Suppressor macrophage treated with lipopolysaccharide for 4 hours (primary cell): ENCODE data around the gene ZCCHC24.

ENCODE experiments used
- DNase-seq: peaks from one replicate; pipeline ENCODE4 v3.0.0-alpha.2; 2020

Gene ZCCHC24

DNA sequence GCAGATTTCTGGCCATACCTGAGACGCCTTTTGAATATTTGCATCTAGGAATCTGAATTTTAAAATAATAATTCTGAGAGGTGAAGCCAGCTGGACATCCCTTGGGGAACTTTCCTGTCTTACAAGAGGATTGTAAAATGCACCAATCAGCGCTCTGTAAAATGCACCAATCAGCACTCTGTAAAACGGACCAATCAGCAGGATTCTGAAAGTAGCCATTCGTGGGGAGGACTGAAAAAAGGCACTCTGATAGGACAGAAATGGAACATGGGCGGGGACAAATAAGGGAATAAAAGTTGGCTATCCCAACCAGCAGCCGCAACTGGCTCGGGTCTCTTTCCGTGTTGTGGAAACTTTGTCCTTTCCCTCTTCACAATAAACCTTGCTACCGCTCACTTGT is 88.2 kb downstream of the ZCCHC24 start:
- DNase-seq: no peak

GRCh38 chr10:79356104-79356503 is 89.3 kb downstream of the ZCCHC24 start:
- DNase-seq: peak; percentile 77

- DNase-seq: peak; percentile 62
These were observed 89.9 kb downstream of the ZCCHC24 start for GRCh38 chr10:79355420-79356017.

- DNase-seq: no peak
These were observed 90.8 kb downstream of the ZCCHC24 start for GRCh38 chr10:79354615-79355014.

GRCh38 chr10:79354141-79354540 is 91.3 kb downstream of the ZCCHC24 start:
- peak; percentile 39 for DNase-seq

DNA sequence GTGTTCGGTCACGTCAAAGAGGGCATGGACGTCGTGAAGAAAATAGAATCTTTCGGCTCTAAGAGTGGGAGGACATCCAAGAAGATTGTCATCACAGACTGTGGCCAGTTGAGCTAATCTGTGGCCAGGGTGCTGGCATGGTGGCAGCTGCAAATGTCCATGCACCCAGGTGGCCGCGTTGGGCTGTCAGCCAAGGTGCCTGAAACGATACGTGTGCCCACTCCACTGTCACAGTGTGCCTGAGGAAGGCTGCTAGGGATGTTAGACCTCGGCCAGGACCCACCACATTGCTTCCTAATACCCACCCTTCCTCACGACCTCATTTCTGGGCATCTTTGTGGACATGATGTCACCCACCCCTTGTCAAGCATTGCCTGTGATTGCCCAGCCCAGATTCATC is 91.7 kb downstream of the ZCCHC24 start:
- no peak for DNase-seq

DNA sequence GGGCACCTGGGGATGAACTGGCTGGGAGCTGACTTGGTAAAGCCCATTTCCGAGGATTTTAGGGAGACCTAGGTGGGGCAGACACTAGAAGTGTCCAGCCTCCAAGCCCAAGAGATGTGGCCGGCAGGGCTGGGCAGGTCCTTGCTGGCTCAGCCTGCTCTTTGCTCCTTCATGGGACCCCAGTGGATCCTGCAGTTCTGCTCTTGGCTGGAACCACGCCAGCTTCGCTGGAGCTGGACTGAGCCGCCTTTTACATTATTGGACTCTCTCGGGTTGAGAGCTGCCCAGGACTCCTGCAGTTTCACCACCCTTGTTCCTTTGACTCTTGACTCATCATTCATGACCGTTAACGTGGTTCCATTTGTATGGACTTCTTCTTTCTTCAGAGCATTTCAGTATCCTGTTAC is 92.4 kb downstream of the ZCCHC24 start:
- DNase-seq: peak; percentile 78

GRCh38 chr10:79352035-79352877 is 93.2 kb downstream of the ZCCHC24 start:
- no peak for DNase-seq

DNA sequence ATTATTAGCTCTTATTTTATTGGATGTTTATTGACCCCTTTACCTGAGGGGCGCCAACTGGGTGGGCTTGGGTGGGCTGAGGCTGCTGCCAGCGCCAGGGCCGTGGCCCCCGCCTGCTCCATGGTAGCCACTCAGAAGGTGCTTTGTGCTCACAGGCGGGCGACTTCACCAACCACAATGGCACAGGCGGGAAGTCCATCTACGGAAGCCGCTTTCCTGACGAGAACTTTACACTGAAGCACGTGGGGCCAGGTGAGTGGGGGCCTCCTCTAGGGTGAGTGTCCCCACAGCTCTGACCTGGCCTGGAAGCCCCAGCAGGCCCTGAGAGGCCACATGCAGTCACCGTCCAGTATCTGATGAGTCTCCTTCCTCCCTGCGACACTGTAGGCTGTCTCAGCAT is 94.1 kb downstream of the ZCCHC24 start:
- no peak for DNase-seq

DNA sequence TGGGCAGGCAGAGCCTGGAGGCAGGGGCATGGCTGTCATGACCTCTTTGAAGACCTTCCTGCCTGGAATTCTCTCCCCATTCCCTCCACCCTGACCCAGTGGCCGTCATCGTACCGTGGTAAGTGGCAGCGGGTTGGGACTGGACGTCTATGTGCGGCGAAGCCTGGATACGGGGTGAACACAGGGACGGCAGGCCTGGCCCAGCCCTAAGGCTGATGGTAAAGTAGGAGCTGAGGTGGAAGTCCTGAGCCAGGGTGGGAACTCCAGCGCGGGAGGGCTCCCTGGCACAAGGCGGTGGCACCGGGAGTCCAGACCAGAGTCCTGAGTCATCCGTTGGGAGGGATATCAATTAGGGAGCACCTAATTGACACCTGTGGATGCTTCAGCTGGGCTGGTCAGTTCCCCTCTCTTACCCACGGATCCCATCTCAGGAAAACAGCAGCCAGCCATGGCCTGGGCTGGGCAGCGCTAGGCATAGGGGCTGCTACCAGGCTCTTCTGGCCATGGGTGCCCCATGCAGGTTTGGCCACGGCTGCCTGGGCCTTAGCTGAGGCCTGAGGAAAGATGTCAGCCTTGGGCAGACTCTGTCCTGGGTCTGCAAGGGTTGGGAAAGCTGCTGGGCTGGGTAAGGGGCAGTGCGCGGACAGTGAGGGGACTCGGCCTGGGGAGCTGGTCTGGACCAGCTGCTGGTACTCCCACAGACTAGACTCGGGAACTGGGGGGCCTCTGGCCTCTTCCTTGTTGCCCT is 94.8 kb downstream of the ZCCHC24 start:
- no peak for DNase-seq

DNA sequence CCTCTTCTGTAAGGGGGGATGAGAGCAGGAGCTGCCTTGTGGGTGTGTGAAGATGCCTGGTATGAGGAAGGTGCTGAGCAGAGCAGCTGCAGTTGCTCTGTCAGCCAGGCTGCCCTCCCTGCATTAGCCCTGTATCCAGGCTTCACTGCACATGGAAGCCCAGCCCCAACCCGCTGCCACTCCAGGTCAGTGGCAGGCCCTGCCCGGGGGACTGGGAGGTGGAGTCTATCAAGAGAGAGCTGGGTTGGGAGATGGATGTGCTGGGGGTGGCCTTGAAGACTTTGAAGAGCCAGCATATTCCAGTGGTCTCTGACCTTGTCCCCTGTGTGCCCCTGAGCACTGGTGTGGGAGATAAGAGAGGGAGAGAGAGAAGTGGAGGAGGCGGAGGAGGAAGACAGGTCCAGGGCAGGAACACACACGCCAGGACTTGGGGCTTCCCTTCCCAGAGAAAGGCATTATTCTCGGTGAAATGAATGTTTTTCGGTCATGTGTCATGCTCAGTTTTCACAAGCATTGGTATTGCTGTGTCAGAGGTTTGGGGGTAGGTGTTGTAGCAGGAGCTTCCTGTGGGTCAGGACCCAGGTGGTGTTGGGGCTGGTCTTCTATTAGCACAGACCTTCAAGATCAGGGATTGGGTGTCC is 95.5 kb downstream of the ZCCHC24 start:
- DNase-seq: no peak

- DNase-seq: no peak
These were observed 96.3 kb downstream of the ZCCHC24 start for GRCh38 chr10:79349072-79349491.

DNA sequence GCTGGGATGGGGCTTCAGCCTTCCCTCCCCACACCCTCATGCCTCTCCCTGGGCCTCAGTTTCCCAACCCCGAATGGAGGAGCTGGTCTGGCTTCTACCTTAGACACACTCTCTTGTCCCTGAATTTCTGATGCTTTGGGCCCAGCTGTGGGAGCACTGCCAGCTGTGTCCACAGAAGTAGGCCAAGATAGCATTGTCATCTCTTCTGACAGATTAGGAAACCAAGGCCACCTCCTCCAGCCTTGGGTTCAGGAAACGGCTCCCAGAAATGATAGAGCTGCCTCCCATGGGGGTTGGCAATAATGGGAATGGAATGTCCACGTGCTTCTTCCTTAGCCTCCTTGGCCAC is 96.8 kb downstream of the ZCCHC24 start:
- DNase-seq: no peak

GRCh38 chr10:79347894-79348639 is 97.4 kb downstream of the ZCCHC24 start:
- DNase-seq: peak; percentile 87

DNA sequence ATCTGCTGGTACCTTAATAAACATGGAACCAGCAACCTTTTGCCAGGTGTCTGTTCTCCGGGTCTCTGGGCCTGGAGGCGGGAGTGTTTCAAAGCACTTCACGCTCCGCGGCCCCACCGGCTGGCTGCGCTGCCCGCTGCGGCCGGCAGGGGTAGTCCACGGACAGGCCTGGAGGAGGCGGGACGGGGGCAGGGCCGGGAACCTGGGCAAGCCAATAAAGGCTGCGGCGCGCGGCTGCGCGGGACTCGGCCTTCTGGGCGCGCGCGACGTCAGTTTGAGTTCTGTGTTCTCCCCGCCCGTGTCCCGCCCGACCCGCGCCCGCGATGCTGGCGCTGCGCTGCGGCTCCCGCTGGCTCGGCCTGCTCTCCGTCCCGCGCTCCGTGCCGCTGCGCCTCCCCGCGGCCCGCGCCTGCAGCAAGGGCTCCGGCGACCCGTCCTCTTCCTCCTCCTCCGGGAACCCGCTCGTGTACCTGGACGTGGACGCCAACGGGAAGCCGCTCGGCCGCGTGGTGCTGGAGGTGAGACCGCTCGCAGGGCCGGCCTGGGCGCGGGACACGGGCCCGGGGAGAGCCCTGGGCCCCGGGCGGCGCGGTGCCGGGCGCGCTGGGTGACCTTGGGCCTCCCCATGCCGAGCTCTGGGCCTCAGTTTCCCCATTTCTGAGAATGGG is 98.1 kb downstream of the ZCCHC24 start, which contains the start of gene PPIF:
Gene PPIF, plus strand, starts transcription at position 244 of the 668 bp plus-strand sequence. Its CDS starts 80 bp downstream, at position 324.
- DNase-seq: peak; percentile 97

DNA sequence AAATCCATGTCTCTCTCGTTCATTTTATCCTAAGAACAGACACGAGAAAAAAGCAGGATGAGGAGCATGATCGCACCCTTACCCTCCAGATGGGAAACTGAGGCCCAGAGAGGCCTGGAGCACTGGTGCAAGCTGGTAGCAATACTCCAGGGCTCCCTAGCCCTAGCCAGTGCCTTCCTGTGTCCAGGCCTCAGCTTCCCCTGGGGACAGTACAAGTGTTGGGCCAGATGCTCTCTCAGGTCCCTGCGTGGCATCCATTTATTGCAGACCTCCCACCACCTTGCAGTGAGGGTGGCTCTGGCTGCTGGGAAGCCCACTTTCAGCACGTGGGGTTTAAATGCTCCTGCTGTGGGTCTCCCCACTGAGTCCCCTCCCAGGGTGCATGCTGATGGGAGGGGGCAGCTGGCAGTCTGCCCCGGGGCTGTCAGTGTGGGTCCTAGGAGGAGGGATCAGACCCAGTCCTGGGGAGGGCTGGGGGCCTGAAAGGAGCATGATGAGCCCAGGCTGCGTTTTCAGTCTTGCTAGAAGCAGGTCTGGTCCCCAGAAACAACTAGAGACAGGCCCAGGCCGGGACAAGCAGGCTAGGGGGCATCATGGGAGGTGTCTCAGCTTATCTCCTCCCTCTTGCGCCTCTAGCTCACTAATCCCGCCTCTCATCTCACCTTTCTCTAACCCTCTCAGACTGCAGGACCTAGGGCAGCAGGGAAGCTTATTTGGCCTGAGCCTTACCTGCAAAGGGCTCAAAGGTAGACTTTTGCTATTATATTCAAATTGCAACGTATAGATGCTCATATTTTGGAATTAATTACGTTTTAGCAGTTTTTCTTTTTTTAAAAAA is 98.8 kb downstream of the ZCCHC24 start:
- DNase-seq: no peak

DNA sequence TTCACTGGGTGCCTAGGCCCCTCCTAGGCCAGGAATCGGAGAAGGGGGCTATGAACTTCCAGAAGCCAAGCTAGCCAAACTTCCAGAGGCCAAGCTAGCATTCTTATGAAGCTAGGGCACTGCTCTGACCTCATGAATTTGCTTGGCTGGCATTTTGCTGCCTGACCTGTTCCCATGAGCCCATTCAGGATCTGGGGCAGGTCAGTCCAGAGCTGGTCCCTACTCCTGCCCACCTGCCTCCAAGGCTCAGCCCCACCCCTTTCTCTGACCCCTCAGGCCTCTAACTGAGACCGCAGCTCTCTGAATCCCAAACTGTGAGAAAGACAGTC is 99.4 kb downstream of the ZCCHC24 start:
- no peak for DNase-seq

DNA sequence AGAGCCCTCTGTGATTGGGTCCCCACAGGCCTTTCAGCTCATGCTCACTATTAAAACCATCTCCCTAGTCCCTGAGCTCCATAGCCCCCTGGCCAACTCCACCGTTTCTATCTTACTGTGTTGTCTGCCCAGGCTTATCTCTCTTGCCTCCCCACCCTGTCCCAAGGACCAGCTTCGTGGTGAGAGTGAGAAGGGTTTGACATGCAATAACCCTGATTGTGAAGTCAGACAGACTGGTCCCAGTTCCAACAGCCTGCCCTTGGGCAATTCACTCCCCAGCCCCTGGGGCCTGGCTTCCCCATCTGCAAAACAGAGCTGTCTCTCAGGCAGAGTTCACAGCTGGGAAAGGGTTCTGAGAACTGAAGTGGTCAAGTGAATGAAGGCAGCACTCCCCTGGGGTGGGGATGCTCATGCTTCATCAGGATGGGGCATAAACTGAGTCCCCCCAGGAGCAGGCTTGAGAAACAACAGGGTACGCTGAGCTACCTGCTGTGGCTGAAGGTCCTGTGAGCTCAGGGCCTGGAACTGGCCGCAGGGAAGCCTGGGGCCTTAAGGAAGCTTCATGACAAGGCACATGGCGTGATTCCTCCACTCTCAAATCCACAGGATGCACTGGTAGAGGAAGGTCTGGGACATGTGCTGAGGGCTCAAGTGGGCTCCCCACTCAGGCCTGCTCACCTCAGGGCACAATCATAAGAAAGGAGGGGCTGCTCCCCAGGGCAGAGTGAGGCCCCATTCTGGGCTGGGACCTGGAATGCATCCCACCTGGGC is 100.0 kb downstream of the ZCCHC24 start:
- peak; percentile 57 for DNase-seq

DNA sequence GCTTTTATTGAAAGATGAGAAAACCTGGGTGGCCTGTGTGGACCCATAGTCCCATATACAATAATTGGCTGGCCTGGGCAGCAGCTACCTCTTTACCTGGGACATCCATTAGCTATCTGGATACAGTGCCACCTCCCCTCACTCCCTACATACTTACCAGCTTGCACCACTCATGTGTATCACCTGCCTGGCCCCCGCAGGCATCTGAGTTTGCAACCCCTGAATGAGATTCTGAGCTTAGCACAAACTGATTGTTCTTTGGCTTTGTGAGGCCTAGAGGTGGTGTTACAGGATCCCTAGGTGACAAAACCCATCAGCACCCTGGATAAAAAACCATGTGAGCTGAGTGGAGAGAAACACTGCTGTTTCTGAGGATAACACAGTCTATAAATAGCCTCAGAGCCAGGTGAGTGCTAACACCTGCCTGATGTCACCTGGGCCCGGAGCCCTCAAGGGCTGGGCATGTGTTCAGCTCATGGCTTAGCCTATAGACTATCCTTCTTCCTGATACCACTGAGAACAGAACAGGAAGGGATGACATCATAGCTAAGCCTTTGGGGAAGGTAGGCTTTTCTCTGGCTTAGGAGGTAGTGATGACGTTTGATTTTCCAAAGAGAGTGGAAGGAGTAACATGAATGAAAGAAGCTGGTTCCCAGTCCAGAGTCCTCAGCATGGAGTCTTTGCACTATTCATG is 100.8 kb downstream of the ZCCHC24 start:
- DNase-seq: no peak
